CD1c-positive myeloid dendritic cell (primary cell): ENCODE data around the gene SYNDIG1.
"Not testable (repeated sequence)": the region's sequence is repeated elsewhere in the genome, so short reads cannot be mapped to it uniquely, and the experiment has no call there.

ENCODE experiments used
- DNase-seq: peaks from one replicate; pipeline ENCODE4 v3.0.0-alpha.2; 2016; ENCODE audit errors: extremely low spot score

The SYNDIG1 gene

GRCh38 chr20:24493181-24493580 is 23.8 kb downstream of the SYNDIG1 start:
- DNase-seq: no peak

DNA sequence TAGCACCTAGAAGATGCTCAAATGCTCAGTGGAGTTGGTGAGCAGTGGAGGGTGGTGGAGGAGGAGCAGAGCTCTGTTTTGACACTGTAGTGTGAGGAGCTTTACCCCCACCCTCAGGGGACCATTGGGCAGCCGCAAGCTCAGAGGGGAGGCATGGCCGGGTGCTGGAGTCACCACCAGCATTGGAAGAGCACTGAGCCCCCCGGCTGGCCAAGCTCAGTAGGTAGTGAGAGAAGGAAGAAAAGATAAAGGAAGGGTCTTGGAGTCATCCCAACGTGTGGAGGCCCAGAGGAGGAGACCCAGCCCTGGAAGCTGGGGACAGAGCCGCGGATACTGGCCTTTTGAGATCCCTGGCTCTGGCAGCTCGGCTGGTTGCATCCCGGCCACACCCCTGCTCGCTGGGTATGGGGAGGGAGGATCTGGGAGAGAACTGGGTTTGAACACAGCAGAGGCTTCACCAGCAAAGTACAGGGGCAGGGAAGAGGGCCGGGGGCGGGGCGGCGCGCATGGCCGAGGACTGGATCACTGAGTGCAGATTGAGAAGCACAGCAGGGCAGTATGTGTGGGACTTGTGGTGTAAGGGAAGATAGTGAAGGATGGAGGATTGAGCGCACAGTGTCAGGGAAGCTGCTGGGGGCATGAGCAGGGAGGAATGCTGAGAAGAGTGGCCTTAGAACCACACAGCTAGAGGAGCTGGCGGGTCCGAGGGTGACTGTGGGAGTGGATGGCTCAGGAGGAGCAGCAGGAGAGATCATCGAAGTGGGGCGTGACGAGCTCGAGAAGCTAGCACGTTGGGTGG is 24.4 kb downstream of the SYNDIG1 start:
- DNase-seq: no peak

GRCh38 chr20:24494460-24494920 is 25.1 kb downstream of the SYNDIG1 start:
- DNase-seq: no peak

DNA sequence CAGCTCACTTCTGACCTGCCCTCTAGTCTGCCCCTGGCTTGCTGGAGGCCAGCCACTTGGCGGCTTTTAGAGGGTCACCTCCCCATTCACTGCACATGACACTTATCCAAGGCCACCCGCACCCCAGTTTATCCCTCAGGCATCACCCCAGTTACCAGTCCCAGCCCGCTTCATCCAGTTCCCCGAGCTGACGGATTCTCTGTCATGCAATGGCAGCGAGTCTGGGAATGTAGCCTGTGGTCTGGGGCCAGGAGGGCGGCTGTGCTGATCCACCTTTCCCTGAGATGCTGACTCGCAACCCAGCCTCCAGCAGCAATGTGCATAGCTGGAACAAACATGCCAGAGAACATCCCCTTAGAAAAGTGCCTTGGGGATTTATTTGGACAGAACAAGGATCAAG is 25.8 kb downstream of the SYNDIG1 start:
- no peak for DNase-seq

DNA sequence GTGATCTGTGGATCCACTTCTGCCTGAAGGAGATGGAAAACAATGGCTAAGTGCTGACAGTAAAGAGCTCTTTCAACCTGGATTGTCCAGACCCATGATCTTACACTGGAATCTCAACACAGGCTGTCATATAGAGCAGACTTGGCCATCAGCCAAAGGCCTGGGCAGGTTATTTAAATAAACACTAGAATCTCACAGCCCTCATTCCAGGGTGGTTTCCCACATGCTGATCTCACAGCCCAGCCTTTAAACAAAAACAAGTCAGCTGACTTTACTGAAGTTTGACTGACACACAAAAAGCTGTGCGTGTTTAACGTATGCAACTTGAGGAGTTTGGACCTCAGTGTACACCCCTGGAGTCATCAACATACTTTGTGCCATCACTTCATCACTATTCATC is 28.4 kb downstream of the SYNDIG1 start:
- no peak for DNase-seq

GRCh38 chr20:24498641-24499040 is 29.2 kb downstream of the SYNDIG1 start:
- DNase-seq: no peak

DNA sequence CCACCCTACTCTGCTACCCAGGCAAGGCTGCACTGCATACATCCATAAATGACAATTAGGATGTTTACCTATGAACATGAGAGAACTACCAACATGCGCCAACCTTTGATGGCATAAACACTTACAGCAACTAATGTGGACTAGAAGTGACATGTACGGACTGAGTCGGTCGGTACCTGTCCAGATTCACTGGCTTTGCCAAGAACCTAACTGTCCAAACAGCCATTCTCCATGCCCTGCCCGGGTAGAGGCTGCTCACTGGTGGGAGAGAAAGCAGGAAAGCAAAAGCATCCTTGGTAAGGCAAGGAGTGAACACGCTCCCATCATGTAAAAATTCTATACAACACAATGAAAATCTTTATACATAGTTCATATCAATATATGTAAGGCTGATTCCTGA is 30.0 kb downstream of the SYNDIG1 start:
- no peak for DNase-seq

DNA sequence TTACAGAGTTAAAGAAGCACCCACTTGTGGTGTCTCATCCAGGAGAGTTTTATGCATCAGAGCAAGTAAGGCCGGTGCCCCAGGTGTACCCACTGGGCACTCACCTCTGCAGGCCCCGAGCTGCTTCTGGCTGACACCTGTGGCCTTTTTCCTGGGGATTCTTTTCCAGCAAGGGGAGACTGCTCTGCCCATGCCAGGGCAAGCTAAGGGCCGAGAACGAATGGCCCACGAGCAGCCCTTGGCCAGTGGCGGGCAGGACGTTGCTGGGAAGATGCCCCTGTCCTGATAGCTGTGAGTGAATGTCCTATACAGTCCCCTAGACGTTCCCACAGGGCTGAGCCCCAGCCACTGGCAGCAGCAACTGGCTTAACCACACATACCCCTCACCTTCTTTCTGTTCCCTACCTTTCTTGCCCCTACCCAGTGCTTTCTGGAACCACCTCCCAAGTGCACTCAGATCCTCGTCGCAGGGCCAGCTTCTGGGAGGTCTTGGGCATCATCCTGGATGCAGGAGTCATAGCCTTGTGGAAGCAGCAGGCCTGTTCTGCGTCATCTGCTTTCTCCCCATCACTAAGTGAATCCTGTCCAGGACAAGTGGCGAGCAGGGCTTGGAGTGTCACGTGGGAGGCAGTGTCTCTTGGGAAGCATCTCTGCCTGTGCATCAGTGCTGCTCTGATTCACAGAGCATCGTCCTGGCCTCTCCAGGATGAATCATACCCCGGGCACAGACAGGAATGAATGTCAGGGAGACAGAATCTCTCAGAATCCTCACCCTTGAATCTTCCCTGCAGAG is 32.5 kb downstream of the SYNDIG1 start:
- no peak for DNase-seq

GRCh38 chr20:24502661-24503060 is 33.2 kb downstream of the SYNDIG1 start:
- no peak for DNase-seq

DNA sequence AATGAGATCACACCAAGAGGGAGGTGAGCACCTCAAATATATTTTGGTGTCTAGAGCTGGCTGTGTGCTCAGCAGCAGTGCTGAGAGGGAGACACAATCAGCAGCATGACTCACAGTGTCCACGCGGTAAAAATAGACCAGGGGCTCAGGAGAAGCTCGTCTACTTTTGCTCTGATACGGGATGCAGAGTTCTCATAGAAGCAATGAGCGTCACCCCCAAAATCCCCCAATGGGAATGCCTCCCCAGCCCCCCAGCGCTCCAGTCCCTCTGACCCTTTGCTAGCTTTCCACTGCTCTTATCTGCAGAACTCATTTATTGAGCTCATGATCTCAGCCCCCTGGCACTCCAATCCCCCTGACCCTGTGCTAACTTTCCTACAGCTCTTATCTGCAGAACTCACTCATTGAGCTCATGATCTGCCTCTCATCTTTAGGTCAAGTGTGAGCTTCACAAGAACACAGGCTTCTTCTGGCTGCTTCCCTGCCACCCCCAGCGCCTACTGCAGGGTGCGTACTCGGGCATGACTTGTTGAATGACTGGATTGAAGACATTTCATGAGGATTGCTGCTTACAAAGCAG is 34.0 kb downstream of the SYNDIG1 start:
- no peak for DNase-seq

GRCh38 chr20:24504331-24505285 is 35.2 kb downstream of the SYNDIG1 start:
- DNase-seq: no peak

DNA sequence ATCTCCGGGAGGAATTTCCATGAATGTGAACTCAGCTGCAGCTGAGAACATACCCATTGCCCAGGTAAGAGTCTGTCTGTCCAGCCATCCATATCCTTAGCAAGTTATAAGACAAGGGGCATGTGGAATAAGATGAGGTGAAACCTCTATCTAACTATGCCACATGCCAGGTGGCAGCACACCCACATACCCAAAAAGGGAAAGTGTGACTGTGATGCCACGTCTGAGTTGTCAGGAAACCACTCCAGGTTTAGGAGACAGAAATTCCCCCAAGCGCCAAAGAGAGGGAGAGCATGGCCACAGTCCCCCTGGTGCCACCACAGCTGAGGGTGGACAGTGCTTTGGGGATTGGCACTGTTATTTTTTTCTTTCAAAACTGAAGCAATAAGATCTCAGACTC is 36.7 kb downstream of the SYNDIG1 start:
- no peak for DNase-seq

DNA sequence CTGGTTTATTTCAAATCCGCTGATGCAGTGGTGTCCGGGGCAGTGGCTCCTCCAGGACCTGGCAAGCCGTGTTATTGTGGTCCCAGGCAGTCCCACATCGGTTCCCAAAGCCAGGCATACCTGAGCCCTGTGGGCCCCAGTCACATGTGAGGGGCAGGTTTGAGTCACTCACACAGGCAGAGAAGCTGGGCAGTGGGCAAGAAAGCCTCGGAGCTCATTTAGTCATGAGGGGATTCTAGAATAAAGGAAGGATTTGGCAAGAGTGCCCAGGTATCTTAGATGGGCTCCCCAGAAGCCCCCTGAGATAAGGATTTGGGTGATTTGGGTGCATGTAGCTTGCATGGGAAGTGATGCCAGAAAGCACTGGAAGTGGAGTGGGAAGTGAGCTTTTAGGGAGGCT is 37.3 kb downstream of the SYNDIG1 start:
- DNase-seq: no peak

DNA sequence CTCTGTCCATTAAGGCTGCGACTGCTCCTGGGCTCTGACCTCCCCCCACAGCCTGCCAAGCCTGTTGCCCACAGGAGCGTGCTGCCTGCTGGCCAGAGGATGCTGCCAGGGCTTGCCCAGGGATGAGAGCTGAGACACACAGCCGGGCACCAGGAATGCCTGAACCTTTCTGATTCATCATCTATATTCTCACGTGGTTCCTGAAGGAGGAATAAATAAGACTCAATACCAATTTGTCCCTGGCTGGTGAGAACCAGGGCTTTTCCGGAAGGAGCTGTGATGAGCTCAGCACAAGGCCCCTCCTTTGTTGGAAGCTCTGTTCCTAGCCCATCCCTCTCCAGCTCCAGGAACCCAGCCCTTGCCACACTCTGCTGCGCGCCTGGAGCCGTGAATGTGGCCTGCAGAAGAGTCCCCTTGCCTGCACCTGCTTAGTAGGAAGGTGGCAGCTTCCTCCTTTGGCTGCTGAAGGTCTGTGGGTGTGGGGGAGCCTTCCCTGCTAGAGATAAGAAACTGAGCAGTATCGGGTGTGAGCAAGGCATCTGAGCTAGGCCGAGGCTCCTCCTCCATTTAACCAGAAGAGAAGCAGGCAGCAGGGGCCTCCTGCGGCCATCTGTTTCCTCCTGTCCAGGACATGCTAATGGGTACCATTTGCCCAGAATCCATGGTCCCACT is 37.9 kb downstream of the SYNDIG1 start:
- no peak for DNase-seq

DNA sequence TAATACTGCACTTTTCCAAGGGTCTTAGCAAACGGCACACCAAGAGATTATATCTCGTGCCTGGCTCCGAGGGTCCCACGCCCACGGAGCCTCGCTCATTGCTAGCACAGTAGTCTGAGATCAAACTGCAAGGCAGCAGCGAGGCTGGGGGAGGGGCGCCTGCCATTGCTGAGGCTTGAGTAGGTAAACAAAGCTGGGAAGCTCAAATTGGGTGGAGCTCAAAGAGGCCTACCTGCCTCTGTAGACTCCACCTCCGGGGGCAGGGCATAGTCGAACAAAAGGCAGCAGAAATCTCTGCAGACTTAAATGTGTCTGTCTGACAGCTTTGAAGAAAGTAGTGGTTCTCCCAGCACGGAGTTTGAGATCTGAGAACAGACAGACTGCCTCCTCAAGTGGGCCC is 43.0 kb downstream of the SYNDIG1 start:
- DNase-seq: not testable (repeated sequence)

DNA sequence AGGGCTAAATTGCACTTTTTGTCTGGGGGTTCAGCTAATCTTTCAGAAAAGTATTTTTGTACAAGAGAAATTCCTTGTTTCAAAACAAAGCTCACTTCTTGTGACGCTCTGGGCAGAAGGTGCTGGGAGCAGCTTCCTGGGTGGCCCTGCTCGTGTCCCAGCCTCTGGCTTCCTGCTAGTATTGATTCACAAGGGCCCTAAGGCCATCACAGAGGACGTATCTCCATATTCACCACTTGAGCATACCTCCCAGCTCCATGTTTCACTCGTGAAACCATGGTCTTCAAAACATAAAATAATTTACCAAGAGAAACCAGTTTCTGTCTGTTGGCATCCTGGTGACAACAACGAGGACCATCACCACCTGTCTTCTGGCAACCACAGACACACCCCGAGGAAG is 49.1 kb downstream of the SYNDIG1 start:
- DNase-seq: no peak

DNA sequence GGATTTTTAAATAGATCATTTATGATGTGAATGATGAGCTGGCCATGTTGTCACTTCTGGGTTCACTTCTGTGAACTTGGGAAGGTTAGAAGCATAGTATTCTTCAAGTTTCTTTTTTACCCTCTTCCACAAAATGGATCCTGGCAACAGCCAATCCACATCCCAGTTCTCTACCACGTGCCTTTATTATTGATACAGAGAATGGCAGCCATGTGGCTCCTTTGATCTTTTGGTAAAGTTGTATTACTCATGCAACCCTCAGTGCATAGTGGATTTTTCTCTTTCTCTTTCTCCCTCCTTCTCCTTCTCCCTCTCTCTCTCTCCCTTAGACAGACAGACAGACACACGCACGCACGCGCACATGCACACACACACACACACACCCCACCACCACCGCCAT is 50.0 kb downstream of the SYNDIG1 start:
- DNase-seq: no peak

DNA sequence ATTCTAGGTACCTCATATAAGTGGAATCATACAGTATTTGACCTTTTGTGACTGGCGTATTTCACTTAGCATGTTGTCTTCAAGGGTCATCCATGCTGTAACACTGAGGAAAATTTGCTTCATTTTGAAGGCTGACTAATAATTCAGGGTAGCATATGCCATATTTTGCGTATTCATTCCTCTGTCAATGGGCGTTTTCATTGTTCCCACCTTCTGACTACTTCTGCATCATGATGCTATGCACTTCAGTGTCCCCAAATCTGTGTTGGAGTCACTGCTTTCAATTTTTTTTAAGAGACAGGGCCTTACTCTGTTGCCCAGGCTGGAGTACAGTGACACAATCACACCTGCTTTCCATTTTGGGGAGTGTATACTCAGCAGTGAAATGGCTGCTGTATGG is 51.6 kb downstream of the SYNDIG1 start:
- DNase-seq: no peak

GRCh38 chr20:24522452-24523330 is 53.3 kb downstream of the SYNDIG1 start:
- peak; percentile 32 for DNase-seq

DNA sequence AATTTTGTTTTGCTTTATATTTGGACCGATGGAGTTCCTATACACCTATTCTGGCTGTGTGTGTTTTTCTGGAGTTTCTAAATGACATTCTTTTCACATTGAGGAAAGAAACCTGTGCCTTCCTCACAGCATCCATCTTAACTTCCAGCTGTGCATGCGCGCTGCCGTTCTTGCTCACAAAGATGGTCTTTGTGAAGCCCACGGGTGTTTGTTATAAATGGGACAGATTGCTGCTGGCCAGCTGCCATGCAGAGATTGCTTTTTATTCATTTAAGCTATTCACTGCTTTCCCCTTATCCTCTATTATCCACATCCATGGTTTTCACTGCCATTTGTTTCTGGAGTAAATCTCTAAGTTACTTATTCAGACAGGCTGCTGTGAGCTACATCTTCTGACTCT is 54.2 kb downstream of the SYNDIG1 start:
- DNase-seq: no peak
